ENCODE measurements around the gene DOCK4. TPM values are rescaled to one million over a fixed set of nuclear protein-coding genes. Genes with fewer than 3 reads are reported as not detected.

Gene DOCK4
- total RNA-seq, 1 experiment from 2014 or later, result 4.9 TPM

- Histone ChIP-seq H3K27me3 (ENCODE audit: insufficient read depth, low read length) (no peaks in the 10 kb centered on the region), H2BK15ac (ENCODE audit: low read depth, low read length) (no peak overlapping the region), H4K5ac (ENCODE audit: insufficient read length, low read depth, low read length) (no peak overlapping the region), H3K79me2 (ENCODE audit: insufficient read depth, low read length) (no peaks in the 10 kb centered on the region), H3K27ac (ENCODE audit: insufficient read length, low read depth, low read length) (no peak overlapping the region), H3K23me2 (ENCODE audit: insufficient read length, low read depth, low read length, poor library complexity, severe bottlenecking) (no peaks in the 10 kb centered on the region), H4K91ac (ENCODE audit: insufficient read length, low read depth, low read length) (no peak overlapping the region), H3K79me1 (ENCODE audit: insufficient read depth, low read depth, low read length, poor library complexity, severe bottlenecking) (no peaks in the 10 kb centered on the region), H3K14ac (ENCODE audit: insufficient read depth, low read length) (no peak overlapping the region; the same call in 1 of the 2 replicates), H3K56ac (ENCODE audit: insufficient read length, low read depth, low read length) (no peak overlapping the region), H2BK5ac (ENCODE audit: insufficient read length, low read length) (no peak overlapping the region), H3K4ac (ENCODE audit: low read depth, low read length) (no peak overlapping the region), H3K9ac (ENCODE audit: extremely low read depth, insufficient read length, low read length) (no peak overlapping the region), H2AFZ (ENCODE audit: low read length) (no peak overlapping the region), H4K20me1 (ENCODE audit: control insufficient read depth, insufficient read depth, insufficient read length) (no peaks in the 10 kb centered on the region), H2BK12ac (ENCODE audit: insufficient read length, low read depth, low read length) (no peak overlapping the region), H3K23ac (ENCODE audit: insufficient read length, low read depth, low read length) (no peak overlapping the region), H3K18ac (ENCODE audit: insufficient read length, low read depth, low read length) (no peak overlapping the region), H3K4me1 (ENCODE audit: insufficient read depth, low read length) (peaks cover 5% of the 10 kb centered on the region; the same call in 1 of the 2 replicates), H3K4me2 (ENCODE audit: insufficient read depth, insufficient read length, low read length) (no peak overlapping the region), H2BK120ac (ENCODE audit: low read depth, low read length, poor library complexity, severe bottlenecking) (no peak overlapping the region), H4K8ac (replicated peaks; ENCODE audit: insufficient read length, low read depth, low read length) (no peak overlapping the region), H3T11ph (ENCODE audit: low read length) (no peak overlapping the region), H3K9me3 (ENCODE audit: control insufficient read depth, low read depth, low read length) (no peaks in the 10 kb centered on the region), H2AK5ac (ENCODE audit: insufficient read length, low read length) (no peak overlapping the region), H2BK20ac (ENCODE audit: low read depth, low read length, poor library complexity, severe bottlenecking) (no peak overlapping the region)
- H3K9me3 Mint-ChIP-seq, result no peaks in the 10 kb centered on the region
- DNase-seq, result no peak
- no peak for TF ChIP-seq CTCF (conservative IDR thresholded peaks at IDR 0.05)
- H3K4me3 Mint-ChIP-seq, result no peak overlapping the region
- WGBS (ENCODE audit: extremely low coverage, insufficient read length, low lambda C conversion rate), result no CpG with 5 or more reads among the region's 8 CpGs
- peak overlapping the region; percentile 44 to 95 (median 83); a peak in 6 of 7 replicates for H3K27ac Mint-ChIP-seq
- no peaks in the 10 kb centered on the region for H3K27me3 Mint-ChIP-seq (ENCODE audit: low read depth)
- peaks cover 19 to 21% of the 10 kb centered on the region in 2 experiments for H3K4me1 Mint-ChIP-seq
- H3K36me3 Mint-ChIP-seq (ENCODE audit: insufficient read depth in 1 of 3, low read depth in 3 of 3), result peaks cover 0 to 17% (median 8%) of the 10 kb centered on the region in 3 experiments; a peak in 4 of 7 replicates
Measured at GRCh38 chr7:111873326-111873646, 332.9 kb downstream of the DOCK4 start.
